ENCODE data around the gene NEUROD4. TPM values are rescaled to one million over a fixed set of nuclear protein-coding genes. Genes with fewer than 3 reads are reported as not detected.
A peak's percentile ranks its signal among the peaks of the same experiment; 100 is the strongest.

Gene NEUROD4
- total and polyA plus RNA-seq, 10 of the 15 experiments (the other 5 are each of a cell fraction or from before 2014, with no cell fraction given) = 0.06 TPM; not detected in 9

DNA sequence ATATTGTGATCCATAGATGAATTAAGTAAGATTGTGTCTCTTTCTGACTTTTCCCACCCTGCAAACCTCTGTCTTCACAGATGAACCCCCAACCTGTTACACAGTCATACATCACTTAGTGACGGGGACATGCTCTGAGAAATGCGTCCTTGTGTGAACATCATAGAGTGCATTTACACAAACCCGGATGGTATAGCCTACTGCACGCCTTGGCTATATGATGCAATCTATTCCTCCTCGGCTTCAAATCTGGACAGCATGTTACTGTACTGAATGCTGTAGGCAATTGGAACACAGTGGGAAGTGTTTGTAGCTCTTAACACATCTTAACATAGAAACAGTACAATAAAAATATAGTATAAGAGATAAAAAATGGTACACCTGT lies 27.8 kb upstream of the NEUROD4 start (continued):
- TF ChIP-seq, protein P1, sequence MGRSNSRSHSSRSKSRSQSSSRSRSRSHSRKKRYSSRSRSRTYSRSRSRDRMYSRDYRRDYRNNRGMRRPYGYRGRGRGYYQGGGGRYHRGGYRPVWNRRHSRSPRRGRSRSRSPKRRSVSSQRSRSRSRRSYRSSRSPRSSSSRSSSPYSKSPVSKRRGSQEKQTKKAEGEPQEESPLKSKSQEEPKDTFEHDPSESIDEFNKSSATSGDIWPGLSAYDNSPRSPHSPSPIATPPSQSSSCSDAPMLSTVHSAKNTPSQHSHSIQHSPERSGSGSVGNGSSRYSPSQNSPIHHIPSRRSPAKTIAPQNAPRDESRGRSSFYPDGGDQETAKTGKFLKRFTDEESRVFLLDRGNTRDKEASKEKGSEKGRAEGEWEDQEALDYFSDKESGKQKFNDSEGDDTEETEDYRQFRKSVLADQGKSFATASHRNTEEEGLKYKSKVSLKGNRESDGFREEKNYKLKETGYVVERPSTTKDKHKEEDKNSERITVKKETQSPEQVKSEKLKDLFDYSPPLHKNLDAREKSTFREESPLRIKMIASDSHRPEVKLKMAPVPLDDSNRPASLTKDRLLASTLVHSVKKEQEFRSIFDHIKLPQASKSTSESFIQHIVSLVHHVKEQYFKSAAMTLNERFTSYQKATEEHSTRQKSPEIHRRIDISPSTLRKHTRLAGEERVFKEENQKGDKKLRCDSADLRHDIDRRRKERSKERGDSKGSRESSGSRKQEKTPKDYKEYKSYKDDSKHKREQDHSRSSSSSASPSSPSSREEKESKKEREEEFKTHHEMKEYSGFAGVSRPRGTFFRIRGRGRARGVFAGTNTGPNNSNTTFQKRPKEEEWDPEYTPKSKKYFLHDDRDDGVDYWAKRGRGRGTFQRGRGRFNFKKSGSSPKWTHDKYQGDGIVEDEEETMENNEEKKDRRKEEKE (IDR thresholded peaks at IDR 0.05) = no peak
- TF ChIP-seq, protein P2, sequence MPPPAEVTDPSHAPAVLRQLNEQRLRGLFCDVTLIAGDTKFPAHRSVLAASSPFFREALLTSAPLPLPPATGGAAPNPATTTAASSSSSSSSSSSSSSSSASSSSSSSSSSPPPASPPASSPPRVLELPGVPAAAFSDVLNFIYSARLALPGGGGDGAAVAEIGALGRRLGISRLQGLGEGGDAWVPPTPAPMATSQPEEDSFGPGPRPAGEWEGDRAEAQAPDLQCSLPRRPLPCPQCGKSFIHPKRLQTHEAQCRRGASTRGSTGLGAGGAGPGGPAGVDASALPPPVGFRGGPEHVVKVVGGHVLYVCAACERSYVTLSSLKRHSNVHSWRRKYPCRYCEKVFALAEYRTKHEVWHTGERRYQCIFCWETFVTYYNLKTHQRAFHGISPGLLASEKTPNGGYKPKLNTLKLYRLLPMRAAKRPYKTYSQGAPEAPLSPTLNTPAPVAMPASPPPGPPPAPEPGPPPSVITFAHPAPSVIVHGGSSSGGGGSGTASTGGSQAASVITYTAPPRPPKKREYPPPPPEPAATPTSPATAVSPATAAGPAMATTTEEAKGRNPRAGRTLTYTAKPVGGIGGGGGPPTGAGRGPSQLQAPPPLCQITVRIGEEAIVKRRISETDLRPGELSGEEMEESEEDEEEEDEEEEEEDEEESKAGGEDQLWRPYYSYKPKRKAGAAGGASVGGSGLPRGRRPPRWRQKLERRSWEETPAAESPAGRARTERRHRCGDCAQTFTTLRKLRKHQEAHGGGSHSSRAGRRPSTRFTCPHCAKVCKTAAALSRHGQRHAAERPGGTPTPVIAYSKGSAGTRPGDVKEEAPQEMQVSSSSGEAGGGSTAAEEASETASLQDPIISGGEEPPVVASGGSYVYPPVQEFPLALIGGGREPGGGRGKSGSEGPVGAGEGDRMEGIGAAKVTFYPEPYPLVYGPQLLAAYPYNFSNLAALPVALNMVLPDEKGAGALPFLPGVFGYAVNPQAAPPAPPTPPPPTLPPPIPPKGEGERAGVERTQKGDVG (CRISPR knock-in tag; IDR thresholded peaks at IDR 0.05) = no peak
- TF ChIP-seq, protein P3, sequence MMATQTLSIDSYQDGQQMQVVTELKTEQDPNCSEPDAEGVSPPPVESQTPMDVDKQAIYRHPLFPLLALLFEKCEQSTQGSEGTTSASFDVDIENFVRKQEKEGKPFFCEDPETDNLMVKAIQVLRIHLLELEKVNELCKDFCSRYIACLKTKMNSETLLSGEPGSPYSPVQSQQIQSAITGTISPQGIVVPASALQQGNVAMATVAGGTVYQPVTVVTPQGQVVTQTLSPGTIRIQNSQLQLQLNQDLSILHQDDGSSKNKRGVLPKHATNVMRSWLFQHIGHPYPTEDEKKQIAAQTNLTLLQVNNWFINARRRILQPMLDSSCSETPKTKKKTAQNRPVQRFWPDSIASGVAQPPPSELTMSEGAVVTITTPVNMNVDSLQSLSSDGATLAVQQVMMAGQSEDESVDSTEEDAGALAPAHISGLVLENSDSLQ (IDR thresholded peaks at IDR 0.05) = peak; percentile 40; the same call in 1 of the 2 replicates

Measured in GM12878 (cell line).